Neural crest cell (in vitro differentiated cells): ENCODE measurements around the gene NPEPL1. TPM values are rescaled to one million over a fixed set of nuclear protein-coding genes. Genes with fewer than 3 reads are reported as not detected.
"Not testable (repeated sequence)": the region's sequence is repeated elsewhere in the genome, so short reads cannot be mapped to it uniquely, and the experiment has no call there.

Experiments used
- DNase-seq: peaks from one replicate; pipeline ENCODE4 v3.0.0; 2021; ENCODE audit warnings: low read depth, mixed read lengths, low spot score
- H3K27ac Mint-ChIP-seq: one replicate; pipeline ENCODE4 v1.8.0; 2021; ENCODE audit warnings: mild to moderate bottlenecking, mixed read lengths; ENCODE audit not compliant: unreplicated experiment
- H3K27me3 Mint-ChIP-seq: 2 replicates; pipeline ENCODE4 v1.8.0; 2021; ENCODE audit warnings: low read depth, mild to moderate bottlenecking, mixed read lengths
- H3K36me3 Mint-ChIP-seq: 2 replicates; pipeline ENCODE4 v1.8.0; 2021; ENCODE audit warnings: low read depth, mild to moderate bottlenecking, mixed read lengths
- H3K4me1 Mint-ChIP-seq: 2 replicates; pipeline ENCODE4 v1.8.0; 2021; ENCODE audit warnings: mixed read lengths
- H3K4me3 Mint-ChIP-seq: one replicate; pipeline ENCODE4 v1.8.0; 2021; ENCODE audit warnings: mild to moderate bottlenecking, mixed read lengths
- H3K9me3 Mint-ChIP-seq: 2 replicates; pipeline ENCODE4 v1.8.0; 2021; ENCODE audit warnings: mixed read lengths
- total RNA-seq: library from RNA; stranded (reverse); gene quantifications from 2 replicates; pipeline ENCODE4 v1.2.1, GENCODE V29; 2021
- TF ChIP-seq, protein P1 (sequence below): fragments of 200-600 bp; sonication (generic); conservative IDR thresholded peaks from 2 replicates; pipeline ENCODE4 v1.5.0; 2021; ENCODE audit warnings: antibody characterized with exemption, mild to moderate bottlenecking

NPEPL1 gene
- total RNA-seq, 1 donor from 2014 or later: 34.0 TPM

DNA sequence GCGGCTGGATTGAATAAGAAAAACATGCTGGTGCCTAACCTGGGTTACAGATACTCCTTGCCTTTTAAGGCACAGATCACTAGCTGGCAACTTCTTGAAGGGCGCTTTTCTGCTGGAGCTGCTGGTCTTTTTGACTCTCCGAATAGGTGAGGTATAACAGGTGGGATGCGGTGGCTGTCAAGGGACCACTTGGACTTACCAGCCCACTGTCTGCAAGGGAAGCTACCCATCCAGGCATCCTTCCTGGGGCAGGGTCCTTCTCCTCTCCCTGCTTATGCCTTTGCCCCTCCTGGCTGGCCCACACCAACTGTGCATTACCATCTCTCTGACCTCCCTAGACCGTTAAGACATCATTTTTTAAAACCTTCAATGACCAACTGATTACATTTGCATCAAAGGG, 57.4 kb downstream of the NPEPL1 start:
- Mint-ChIP-seq H3K27ac (no peak overlapping the region), H3K4me3 (no peak overlapping the region)

DNA sequence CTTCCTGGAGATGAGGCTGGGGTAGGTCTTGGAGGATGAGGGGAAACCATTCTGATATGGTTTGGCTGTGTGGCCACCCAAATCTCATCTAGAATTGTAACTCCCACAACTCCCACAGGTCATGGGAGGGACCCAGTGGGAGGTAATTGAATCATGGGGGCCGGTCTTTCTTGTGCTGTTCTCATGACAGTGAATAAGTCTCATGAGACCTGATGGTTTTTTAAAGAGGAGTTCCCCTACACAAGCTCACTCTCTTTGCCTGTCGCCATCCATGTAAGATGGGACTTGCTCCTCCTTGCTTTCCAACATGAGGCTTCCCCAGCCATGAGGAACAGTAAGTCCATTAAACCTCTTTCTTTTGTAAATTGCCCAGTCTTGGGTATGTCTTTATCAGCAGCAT, 58.1 kb downstream of the NPEPL1 start:
- not testable (repeated sequence) for H3K9me3 Mint-ChIP-seq, H3K4me3 Mint-ChIP-seq, H3K27ac Mint-ChIP-seq, H3K4me1 Mint-ChIP-seq, H3K36me3 Mint-ChIP-seq, DNase-seq
- peaks cover 34% of the 10 kb centered on the region for H3K27me3 Mint-ChIP-seq

More for the DNA sequence above, 57.4 kb downstream of the NPEPL1 start:
- H3K4me1 Mint-ChIP-seq: no peaks in the 10 kb centered on the region
- DNase-seq: no peak
- TF ChIP-seq, protein P1, sequence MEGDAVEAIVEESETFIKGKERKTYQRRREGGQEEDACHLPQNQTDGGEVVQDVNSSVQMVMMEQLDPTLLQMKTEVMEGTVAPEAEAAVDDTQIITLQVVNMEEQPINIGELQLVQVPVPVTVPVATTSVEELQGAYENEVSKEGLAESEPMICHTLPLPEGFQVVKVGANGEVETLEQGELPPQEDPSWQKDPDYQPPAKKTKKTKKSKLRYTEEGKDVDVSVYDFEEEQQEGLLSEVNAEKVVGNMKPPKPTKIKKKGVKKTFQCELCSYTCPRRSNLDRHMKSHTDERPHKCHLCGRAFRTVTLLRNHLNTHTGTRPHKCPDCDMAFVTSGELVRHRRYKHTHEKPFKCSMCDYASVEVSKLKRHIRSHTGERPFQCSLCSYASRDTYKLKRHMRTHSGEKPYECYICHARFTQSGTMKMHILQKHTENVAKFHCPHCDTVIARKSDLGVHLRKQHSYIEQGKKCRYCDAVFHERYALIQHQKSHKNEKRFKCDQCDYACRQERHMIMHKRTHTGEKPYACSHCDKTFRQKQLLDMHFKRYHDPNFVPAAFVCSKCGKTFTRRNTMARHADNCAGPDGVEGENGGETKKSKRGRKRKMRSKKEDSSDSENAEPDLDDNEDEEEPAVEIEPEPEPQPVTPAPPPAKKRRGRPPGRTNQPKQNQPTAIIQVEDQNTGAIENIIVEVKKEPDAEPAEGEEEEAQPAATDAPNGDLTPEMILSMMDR: no peak
- H3K9me3 Mint-ChIP-seq: no peaks in the 10 kb centered on the region
- no peaks in the 10 kb centered on the region for H3K36me3 Mint-ChIP-seq
- peaks cover 36% of the 10 kb centered on the region for H3K27me3 Mint-ChIP-seq

DNA sequence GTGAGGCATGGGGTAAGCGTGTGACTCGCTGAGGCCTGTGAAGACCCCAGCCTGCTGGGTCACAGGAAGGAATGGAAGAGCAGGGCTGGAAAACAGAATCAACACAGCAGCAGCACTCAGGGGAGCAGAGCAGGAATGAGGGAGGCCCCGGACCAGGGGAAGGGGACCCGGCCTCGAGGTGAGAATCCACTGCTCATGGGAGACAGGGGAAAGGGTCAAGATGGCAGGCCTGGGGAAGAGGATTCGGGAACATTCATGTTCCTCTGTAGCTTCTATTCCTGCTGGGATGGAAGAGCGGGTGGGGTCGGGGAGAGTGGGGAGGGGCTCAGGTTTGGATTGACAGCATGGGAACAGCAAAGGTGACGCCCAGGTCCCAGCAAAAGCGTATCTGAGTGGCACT, 59.4 kb downstream of the NPEPL1 start:
- TF ChIP-seq, protein P1: no peak
- H3K27ac Mint-ChIP-seq: no peak overlapping the region
- H3K27me3 Mint-ChIP-seq: peaks cover 29% of the 10 kb centered on the region
- no peaks in the 10 kb centered on the region for H3K36me3 Mint-ChIP-seq
- H3K9me3 Mint-ChIP-seq: no peaks in the 10 kb centered on the region
- no peak overlapping the region for H3K4me3 Mint-ChIP-seq
- DNase-seq: no peak
- no peaks in the 10 kb centered on the region for H3K4me1 Mint-ChIP-seq

DNA sequence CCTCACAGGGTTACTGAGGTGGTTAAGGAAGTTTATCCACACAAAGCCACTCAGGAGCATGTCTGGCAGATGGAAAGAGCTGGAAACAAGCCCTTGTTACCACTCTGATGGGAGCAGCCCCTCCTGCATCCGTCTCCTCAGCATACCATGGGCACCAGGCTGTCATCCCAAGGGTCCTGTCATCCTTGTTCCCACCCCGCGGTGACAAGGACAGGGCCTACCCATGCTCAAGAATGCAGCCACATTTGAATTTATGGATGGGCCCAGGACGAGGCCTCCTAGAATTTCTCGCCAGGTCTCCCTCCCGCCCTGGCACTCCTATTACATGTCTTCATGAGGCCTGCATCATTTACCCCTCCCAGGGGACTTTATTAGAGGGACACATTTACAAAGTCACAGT, 60.0 kb downstream of the NPEPL1 start:
- TF ChIP-seq, protein P1: no peak
- Mint-ChIP-seq H3K27me3 (peaks cover 28% of the 10 kb centered on the region), H3K4me3 (no peak overlapping the region), H3K36me3 (no peaks in the 10 kb centered on the region), H3K9me3 (no peaks in the 10 kb centered on the region), H3K4me1 (no peaks in the 10 kb centered on the region), H3K27ac (no peak overlapping the region)
- DNase-seq: no peak

DNA sequence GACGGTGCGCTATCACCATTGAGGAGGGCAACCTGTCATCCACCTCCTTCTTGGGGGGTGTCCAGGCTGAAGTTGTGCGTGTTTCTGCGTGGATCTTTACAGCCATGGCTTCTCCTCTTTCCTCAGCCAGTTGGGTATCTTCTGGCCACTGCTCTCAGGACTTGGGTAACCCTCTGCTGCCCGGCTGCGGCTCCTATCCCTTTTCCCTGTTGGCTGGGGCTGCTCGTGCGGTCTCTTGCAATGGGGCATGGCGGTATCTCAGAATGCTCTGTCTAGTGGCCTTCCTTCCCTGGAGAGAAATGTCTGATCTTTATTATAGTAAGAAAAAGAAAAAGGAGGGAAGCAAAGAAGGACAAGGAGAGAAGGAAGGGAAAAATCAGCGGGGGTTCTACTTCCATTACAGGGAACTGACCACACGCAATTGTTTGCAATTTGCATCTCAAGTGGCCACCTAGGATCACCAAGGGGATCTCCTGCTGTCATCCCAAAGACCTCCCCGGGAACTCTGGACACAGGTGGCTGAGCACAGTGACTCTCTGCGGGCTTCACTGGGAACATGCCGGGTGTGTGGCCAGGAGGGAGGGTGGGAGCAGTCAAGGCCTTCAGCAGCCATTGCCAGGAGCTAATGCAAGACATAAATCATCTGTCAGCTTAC, 60.8 kb downstream of the NPEPL1 start:
- no peaks in the 10 kb centered on the region for H3K4me1 Mint-ChIP-seq
- TF ChIP-seq, protein P1: no peak
- H3K27me3 Mint-ChIP-seq: peaks cover 24% of the 10 kb centered on the region
- no peaks in the 10 kb centered on the region for H3K36me3 Mint-ChIP-seq
- no peak overlapping the region for H3K4me3 Mint-ChIP-seq
- H3K27ac Mint-ChIP-seq: no peak overlapping the region
- no peaks in the 10 kb centered on the region for H3K9me3 Mint-ChIP-seq
- DNase-seq: no peak

DNA sequence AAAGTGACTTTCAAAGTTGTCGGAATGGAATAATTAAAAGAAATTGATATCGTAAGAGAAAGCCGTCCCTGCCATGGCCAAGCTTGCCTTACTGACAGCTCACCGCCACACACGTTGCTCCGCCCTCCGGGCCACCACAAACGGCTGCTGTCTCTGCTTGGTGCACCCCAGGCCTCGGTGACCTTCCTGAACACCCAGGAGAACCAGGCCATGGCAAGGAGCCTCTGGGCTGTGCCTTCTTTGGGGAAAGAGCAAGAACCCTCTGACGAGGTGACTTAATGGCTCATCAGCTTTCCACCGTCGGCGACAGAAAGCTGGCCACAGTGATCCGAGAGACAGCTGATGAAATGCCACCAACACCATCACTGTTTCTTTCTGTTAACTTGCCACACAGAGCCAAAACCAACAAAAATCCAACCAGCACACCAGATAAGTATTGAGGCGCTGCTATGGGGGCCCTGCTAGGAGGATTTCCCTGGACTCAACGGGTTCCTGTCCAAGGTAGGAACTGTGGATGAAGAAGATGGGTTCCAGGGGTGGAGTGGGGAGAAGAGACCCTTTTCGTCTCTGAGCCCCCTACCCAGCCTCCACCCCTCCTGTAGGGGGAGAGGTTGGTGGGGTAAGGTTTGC, 61.4 kb downstream of the NPEPL1 start:
- DNase-seq: no peak
- no peaks in the 10 kb centered on the region for H3K36me3 Mint-ChIP-seq
- TF ChIP-seq, protein P1: no peak
- no peaks in the 10 kb centered on the region for H3K9me3 Mint-ChIP-seq
- no peaks in the 10 kb centered on the region for H3K4me1 Mint-ChIP-seq
- peaks cover 24% of the 10 kb centered on the region for H3K27me3 Mint-ChIP-seq
- no peak overlapping the region for H3K4me3 Mint-ChIP-seq
- H3K27ac Mint-ChIP-seq: no peak overlapping the region
